ENCODE results near the gene LMAN1. TPM values are rescaled to one million over a fixed set of nuclear protein-coding genes. Genes with fewer than 3 reads are reported as not detected.

Gene LMAN1
- total and polyA plus RNA-seq, 2 experiments from 2014 or later = 82.1 to 149 TPM

DNA sequence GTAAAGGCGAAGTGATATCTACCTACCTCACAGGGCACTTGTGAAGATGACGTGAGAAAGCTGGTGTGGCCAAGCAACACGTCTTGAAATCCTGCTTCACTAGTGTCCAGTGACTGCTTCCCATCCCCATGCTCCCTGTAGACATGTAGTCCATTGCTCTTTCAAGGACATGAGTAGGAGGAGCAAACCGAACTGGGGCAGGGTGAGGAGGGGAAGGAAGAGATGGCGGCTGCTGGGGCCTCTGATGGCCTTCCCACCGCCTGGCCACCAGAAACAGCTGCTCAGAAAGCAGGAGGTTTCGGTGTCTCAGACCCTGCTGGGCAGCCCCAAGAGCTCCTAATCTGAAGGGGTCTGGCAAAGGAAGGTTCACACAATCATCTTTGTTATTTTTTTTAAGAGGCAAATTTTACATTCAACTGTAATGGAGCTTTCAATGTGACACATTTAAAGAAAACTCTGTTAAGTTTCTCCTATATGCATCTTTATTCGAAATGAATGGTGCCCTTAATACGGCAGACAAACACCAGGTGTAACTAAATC, 55.3 kb downstream of the LMAN1 start:
- H3K9me2 ChIP-seq (replicated peaks; ENCODE audit: insufficient read depth) = no peaks in the 10 kb centered on the region
- no peaks in the 10 kb centered on the region for H3K9me3 ChIP-seq (ENCODE audit: low read depth)
- H3K4me2 ChIP-seq = no peak overlapping the region
- H3K36me3 ChIP-seq (replicated peaks; ENCODE audit: insufficient read depth, low read depth) = no peaks in the 10 kb centered on the region
- no peaks in the 10 kb centered on the region for H3K4me1 ChIP-seq (ENCODE audit: insufficient read depth)
- no peak overlapping the region for H3K4me3 ChIP-seq
- no peak overlapping the region for H3K27ac ChIP-seq
- 87% methylated on average over 9 of the region's 9 CpGs for WGBS (ENCODE audit: low lambda C conversion rate, missing lambda C conversion rate)
- H2AFZ ChIP-seq = no peak overlapping the region
- peaks cover 49% of the 10 kb centered on the region for H3K27me3 ChIP-seq
- DNase-seq (ENCODE audit: low spot score) = no peak
- no peaks in the 10 kb centered on the region for H3K79me2 ChIP-seq
- no peaks in the 10 kb centered on the region for H4K20me1 ChIP-seq (ENCODE audit: insufficient read depth, poor library complexity, severe bottlenecking)
- TF ChIP-seq CTCF (IDR thresholded peaks at IDR 0.05; ENCODE audit: poor library complexity) = no peak
- TF ChIP-seq EZH2 (IDR thresholded peaks at IDR 0.05; ENCODE audit: borderline replicate concordance) = no peak
- TF ChIP-seq EZH2phosphoT487 (IDR thresholded peaks at IDR 0.05; ENCODE audit: low read depth, severe bottlenecking, unreplicated experiment) = no peak

DNA sequence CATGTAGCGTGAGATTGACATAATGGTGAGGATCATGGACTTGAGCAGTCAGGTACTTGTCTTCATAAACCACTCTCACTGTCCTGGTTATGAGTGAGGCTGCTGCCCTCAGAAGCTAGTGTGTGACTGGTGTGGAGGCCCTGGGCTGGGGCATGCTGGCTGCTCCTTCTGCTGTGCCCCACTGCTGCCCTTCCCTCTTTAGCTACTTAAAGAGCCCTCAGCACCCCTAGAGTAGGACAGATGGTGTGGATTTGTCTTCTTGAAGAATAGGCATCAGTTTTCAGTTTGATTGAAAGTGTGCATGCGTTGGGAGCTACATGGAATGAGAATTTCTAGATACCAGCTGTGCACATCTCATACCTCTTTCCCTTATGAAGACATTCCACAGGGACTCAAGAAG, 56.1 kb downstream of the LMAN1 start:
- no peaks in the 10 kb centered on the region for H3K4me1 ChIP-seq (ENCODE audit: insufficient read depth)
- no peak overlapping the region for H3K4me3 ChIP-seq
- H4K20me1 ChIP-seq (ENCODE audit: insufficient read depth, poor library complexity, severe bottlenecking) = no peaks in the 10 kb centered on the region
- no peaks in the 10 kb centered on the region for H3K9me2 ChIP-seq (replicated peaks; ENCODE audit: insufficient read depth)
- H3K4me2 ChIP-seq = no peak overlapping the region
- H3K9me3 ChIP-seq (ENCODE audit: low read depth) = no peaks in the 10 kb centered on the region
- H3K36me3 ChIP-seq (replicated peaks; ENCODE audit: insufficient read depth, low read depth) = no peaks in the 10 kb centered on the region
- no peaks in the 10 kb centered on the region for H3K79me2 ChIP-seq
- 81% methylated on average over 2 of the region's 2 CpGs for WGBS (ENCODE audit: low lambda C conversion rate, missing lambda C conversion rate)
- TF ChIP-seq EZH2 (IDR thresholded peaks at IDR 0.05; ENCODE audit: borderline replicate concordance) (no peak), EZH2phosphoT487 (IDR thresholded peaks at IDR 0.05; ENCODE audit: low read depth, severe bottlenecking, unreplicated experiment) (no peak), CTCF (IDR thresholded peaks at IDR 0.05; ENCODE audit: poor library complexity) (no peak)
- peaks cover 52% of the 10 kb centered on the region for H3K27me3 ChIP-seq
- no peak overlapping the region for H2AFZ ChIP-seq
- no peak for DNase-seq (ENCODE audit: low spot score)
- H3K27ac ChIP-seq = no peak overlapping the region

GRCh38 chr18:59301929-59302328, 57.1 kb downstream of the LMAN1 start:
- Histone ChIP-seq H4K20me1 (ENCODE audit: insufficient read depth, poor library complexity, severe bottlenecking) (no peaks in the 10 kb centered on the region), H3K79me2 (no peaks in the 10 kb centered on the region), H3K36me3 (replicated peaks; ENCODE audit: insufficient read depth, low read depth) (no peaks in the 10 kb centered on the region), H2AFZ (no peak overlapping the region), H3K27ac (no peak overlapping the region), H3K4me1 (ENCODE audit: insufficient read depth) (no peaks in the 10 kb centered on the region), H3K9me2 (replicated peaks; ENCODE audit: insufficient read depth) (no peaks in the 10 kb centered on the region), H3K4me3 (no peak overlapping the region), H3K9me3 (ENCODE audit: low read depth) (no peaks in the 10 kb centered on the region), H3K27me3 (peaks cover 49% of the 10 kb centered on the region), H3K4me2 (no peak overlapping the region)
- no peak for DNase-seq (ENCODE audit: low spot score)
- WGBS (ENCODE audit: low lambda C conversion rate, missing lambda C conversion rate) = 86% methylated on average over 4 of the region's 4 CpGs
- TF ChIP-seq EZH2 (IDR thresholded peaks at IDR 0.05; ENCODE audit: borderline replicate concordance) = no peak
- no peak for TF ChIP-seq CTCF (IDR thresholded peaks at IDR 0.05; ENCODE audit: poor library complexity)
- TF ChIP-seq EZH2phosphoT487 (IDR thresholded peaks at IDR 0.05; ENCODE audit: low read depth, severe bottlenecking, unreplicated experiment) = no peak

Measured in hepatocyte (in vitro differentiated cells).